MCF 10A (cell line): ENCODE results near the gene XPO5. TPM values are rescaled to one million over a fixed set of nuclear protein-coding genes. Genes with fewer than 3 reads are reported as not detected.
A peak's percentile ranks its signal among the peaks of the same experiment; 100 is the strongest.

Source experiments
- Bru-seq: library from RNA; stranded (reverse); fragments of 400-500 nt; gene quantifications from one replicate; lab custom pipeline; 2021; lab: Mats Ljungman, UMichigan
- BruChase-seq, 2 experiments: library from RNA; stranded (reverse); fragments of 400-500 nt; gene quantifications; one replicate each; lab custom pipeline; 2021; lab: Mats Ljungman, UMichigan
- BruUV-seq: library from RNA; stranded (reverse); fragments of 400-500 nt; replicated peaks from 2 replicates; lab custom pipeline; 2021; lab: Mats Ljungman, UMichigan
- CTCF ChIA-PET: fragments of 300-600 bp; sonication (Branson Sonifier 250); formaldehyde crosslinking; extraction: SDS; loops from one replicate; lab custom pipeline; 2021; ENCODE audit warnings: antibody characterized with exemption, inconsistent platforms; lab: Yijun Ruan, JAX
- POLR2A ChIA-PET: fragments of 300-600, 350-650 bp; sonication (Branson Sonifier 250); formaldehyde crosslinking; extraction: SDS; loops from one replicate; lab custom pipeline; 2020; ENCODE audit warnings: antibody characterized with exemption, inconsistent platforms; lab: Yijun Ruan, JAX
- DNase-seq: peaks from one replicate; pipeline ENCODE4 v3.0.0-alpha.2; 2018; ENCODE audit not compliant: unreplicated experiment
- H3K27ac Mint-ChIP-seq: one replicate; pipeline ENCODE4 v1.8.0; 2022; ENCODE audit warnings: mild to moderate bottlenecking, low read depth, mixed read lengths; ENCODE audit not compliant: unreplicated experiment
- H3K27me3 Mint-ChIP-seq: one replicate; pipeline ENCODE4 v1.8.0; 2022; ENCODE audit warnings: mixed read lengths; ENCODE audit not compliant: insufficient read depth, unreplicated experiment
- H3K36me3 Mint-ChIP-seq: one replicate; pipeline ENCODE4 v1.8.0; 2022; ENCODE audit warnings: mild to moderate bottlenecking, moderate library complexity, mixed read lengths; ENCODE audit not compliant: insufficient read depth, unreplicated experiment
- H3K4me1 Mint-ChIP-seq: one replicate; pipeline ENCODE4 v1.8.0; 2022; ENCODE audit warnings: mixed read lengths; ENCODE audit not compliant: insufficient read depth, unreplicated experiment
- H3K4me3 Mint-ChIP-seq: one replicate; pipeline ENCODE4 v1.8.0; 2022; ENCODE audit warnings: mild to moderate bottlenecking, moderate library complexity, mixed read lengths; ENCODE audit not compliant: unreplicated experiment
- H3K9me3 Mint-ChIP-seq: one replicate; pipeline ENCODE4 v1.8.0; 2022; ENCODE audit warnings: mixed read lengths; ENCODE audit not compliant: unreplicated experiment
- CTCF ChIP-seq: fragments of 200-600 bp; IDR thresholded peaks from one replicate; pipeline ENCODE4 v1.8.0; 2022; ENCODE audit warnings: antibody characterized with exemption, mild to moderate bottlenecking; ENCODE audit not compliant: unreplicated experiment
- intact Hi-C: fragments of 100-400 bp; cut with micrococcal nuclease; formaldehyde crosslinking; loops from 2 replicates; pipeline ENCODE4 v1.14.1; 2022
- long read RNA-seq: library from polyadenylated mRNA; stranded (forward); transcript quantifications from one replicate; pipeline ENCODE4 v2.0.0, GENCODE V29; 2022
- total RNA-seq: library from RNA; stranded (reverse); gene quantifications from 2 replicates; pipeline ENCODE4 v1.2.3, GENCODE V29; 2022

XPO5 gene
- total RNA-seq = 92.0 and 98.6 TPM in 2 replicates
- Bru-seq, nascent RNA = percentile 86 among the genes with signal in this experiment
- BruChase-seq, experiment 1, labeled RNA remaining after a 6-hour chase = percentile 92 among the genes with signal in this experiment
- percentile 89 among the genes with signal in this experiment for BruChase-seq, experiment 2, labeled RNA remaining after a 2-hour chase
- long read RNA-seq, full-length matches to known transcripts = 97 of 142 reads
- long read RNA-seq, partial matches to known transcripts = 35 of 142 reads
- long read RNA-seq, other reads (novel, unspliced or antisense) = 10 of 142 reads

DNA sequence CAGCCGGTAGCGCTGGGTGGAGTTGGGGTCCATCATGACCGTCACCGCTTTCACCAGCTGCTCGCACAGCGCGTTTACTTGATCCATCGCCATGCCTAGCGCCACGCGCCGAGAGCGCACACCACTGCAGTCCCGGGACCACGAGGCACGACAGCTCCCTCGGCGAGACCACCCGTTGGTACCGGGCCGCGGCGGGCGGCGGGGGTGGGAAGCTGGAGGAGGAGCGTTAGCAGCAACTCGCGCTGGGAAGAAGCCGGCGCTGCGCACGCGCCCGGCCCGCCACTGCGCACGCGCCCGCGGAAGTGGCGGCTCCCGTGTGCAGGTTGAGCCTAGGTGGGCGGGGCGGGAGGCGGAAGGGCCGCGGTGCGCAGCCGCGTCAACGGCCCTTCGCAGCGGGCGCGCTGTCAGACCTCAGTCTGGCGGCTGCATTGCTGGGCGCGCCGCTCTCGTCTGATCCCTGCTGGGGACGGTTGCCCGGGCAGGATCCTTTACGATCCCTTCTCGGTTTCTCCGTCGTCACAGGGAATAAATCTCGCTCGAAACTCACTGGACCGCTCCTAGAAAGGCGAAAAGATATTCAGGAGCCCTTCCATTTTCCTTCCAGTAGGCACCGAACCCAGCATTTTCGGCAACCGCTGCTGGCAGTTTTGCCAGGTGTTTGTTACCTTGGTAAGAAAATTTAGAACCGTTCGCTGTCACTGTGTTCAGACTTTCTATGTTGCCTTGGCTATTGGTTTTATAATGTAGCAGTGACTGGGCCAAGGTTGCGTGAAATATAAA lies at the start of gene XPO5, which contains the start of gene POLH:
Gene XPO5, minus strand, starts transcription at position 267 of the 780 bp plus-strand sequence. Its CDS starts 174 bp downstream, at position 93.
Gene POLH, plus strand, starts transcription at position 414 of the 780 bp plus-strand sequence. CDS start 6,135 bp downstream, outside the sequence.
- intact Hi-C loops = no loop called here
- H3K4me3 Mint-ChIP-seq = peak within 1 kb of the TSS; percentile 100
- ChIA-PET POLR2A (interaction anchor here (0.6 to 4.1 kb wide), 27 partner anchors 9 to 830 kb away, joined by 3 to 43 read pairs (median 4); partner anchors contain the start of genes GTPBP2, LRRC73, MAD2L1BP and MRPS18A), CTCF (interaction anchor here (0.6 to 1.2 kb wide), 3 partner anchors 40 to 499 kb away, joined by 3 to 6 read pairs (median 4); no protein-coding TSS in a partner anchor)
- DNase-seq = peak; percentile 92
- TF ChIP-seq CTCF = peak; percentile 8
- peak within 1 kb of the TSS; percentile 90 for H3K27ac Mint-ChIP-seq
- H3K9me3 Mint-ChIP-seq = no peaks in the 10 kb centered on the region
- BruUV-seq = no TSS peak
- peaks cover 20% of the 10 kb centered on the region for H3K4me1 Mint-ChIP-seq
- no peaks in the 10 kb centered on the region for H3K27me3 Mint-ChIP-seq
- H3K36me3 Mint-ChIP-seq = peaks cover 49% of the 10 kb centered on the region

DNA sequence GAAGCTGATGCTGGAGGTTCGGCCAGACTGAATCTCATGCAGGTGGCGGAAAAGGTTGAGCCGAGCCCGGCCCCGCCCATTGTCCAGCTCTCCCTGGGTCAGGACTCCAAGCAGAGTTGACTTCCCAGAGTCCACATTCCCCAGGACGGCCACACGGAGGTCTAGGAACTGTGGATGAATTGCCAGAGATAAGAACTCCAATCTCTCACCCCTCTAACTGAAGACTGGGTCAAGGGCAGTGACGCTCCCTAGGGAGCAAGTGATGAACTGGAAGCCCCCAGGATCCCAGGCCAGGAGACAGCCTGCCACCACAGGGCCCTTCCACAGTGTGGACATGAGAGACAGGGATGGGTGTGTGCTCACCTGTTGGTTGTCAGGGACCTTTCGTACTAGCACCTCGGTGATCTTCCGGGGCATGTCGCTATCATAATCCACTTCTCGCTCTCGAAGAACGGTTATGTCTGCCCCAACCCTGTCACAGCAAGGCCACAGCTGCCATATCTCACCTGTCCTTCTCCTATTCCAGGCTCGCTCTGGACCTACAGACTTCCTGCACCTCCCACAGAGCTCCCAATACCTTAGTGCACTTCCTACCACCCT lies 49.7 kb upstream of the XPO5 start:
- peaks cover 46% of the 10 kb centered on the region for H3K36me3 Mint-ChIP-seq
- H3K4me1 Mint-ChIP-seq = peaks cover 34% of the 10 kb centered on the region
- no peaks in the 10 kb centered on the region for H3K9me3 Mint-ChIP-seq
- H3K27ac Mint-ChIP-seq = no peak overlapping the region
- no peak for DNase-seq
- H3K27me3 Mint-ChIP-seq = no peaks in the 10 kb centered on the region
- ChIA-PET POLR2A (interaction anchor here (0.6 to 3.0 kb wide), 7 partner anchors 7 to 50 kb away, joined by 3 to 13 read pairs (median 6); partner anchors contain the start of genes POLH and XPO5), CTCF (interaction anchor here (0.6 to 2.2 kb wide), 2 partner anchors 17 to 42 kb away, joined by 3 to 6 read pairs; no protein-coding TSS in a partner anchor)
- BruUV-seq = no TSS peak
- intact Hi-C loops = no loop called here
- TF ChIP-seq CTCF = no peak
- peak overlapping the region; percentile 30 for H3K4me3 Mint-ChIP-seq

DNA sequence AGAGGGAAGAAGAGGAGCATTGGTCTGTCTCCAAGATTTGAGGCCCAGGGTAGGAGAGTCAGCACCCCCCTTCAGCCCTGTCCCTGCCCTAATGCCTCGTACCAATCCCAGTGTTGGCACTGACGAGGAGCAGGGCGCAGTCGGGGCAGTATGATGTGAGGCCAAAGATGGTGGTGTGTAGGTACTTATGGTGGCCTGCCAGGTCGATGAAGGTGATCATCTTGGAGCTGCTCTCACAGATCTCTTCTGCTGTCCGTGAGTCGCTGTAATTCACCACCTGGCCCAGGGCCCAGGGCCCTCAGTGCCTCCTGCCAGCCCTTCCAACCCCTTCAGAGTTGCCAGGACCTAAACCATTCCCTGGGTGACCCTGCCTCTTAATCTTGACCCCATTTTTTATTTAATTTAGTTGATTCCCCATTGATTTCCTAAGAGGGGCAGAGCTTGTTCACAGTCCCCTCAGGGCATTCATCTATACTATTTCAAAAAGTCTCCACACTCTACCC lies 49.0 kb upstream of the XPO5 start:
- Mint-ChIP-seq H3K36me3 (peaks cover 49% of the 10 kb centered on the region), H3K27ac (no peak overlapping the region), H3K4me3 (peak overlapping the region; percentile 30), H3K27me3 (no peaks in the 10 kb centered on the region), H3K4me1 (peaks cover 34% of the 10 kb centered on the region), H3K9me3 (no peaks in the 10 kb centered on the region)
- intact Hi-C loops = no loop called here
- POLR2A ChIA-PET = interaction anchor here (0.7 to 1.2 kb wide), 2 partner anchors 11 to 13 kb away, joined by 3 to 5 read pairs; no protein-coding TSS in a partner anchor
- CTCF ChIA-PET = interaction anchor here (1.6 to 2.2 kb wide), 2 partner anchors 14 to 17 kb away, joined by 6 read pairs; no protein-coding TSS in a partner anchor
- TF ChIP-seq CTCF = no peak
- BruUV-seq = no TSS peak
- DNase-seq = no peak
